Neutrophil (primary cell): ENCODE results near the gene FES.

ENCODE experiments used
- H3K27ac ChIP-seq: fragments of 200-600 bp; sonication (generic); 2 replicates; pipeline ENCODE4 v1.5.1; 2016; ENCODE audit warnings: mild to moderate bottlenecking, moderate library complexity
- H3K27me3 ChIP-seq: fragments of 200-600 bp; sonication (generic); 2 replicates; pipeline ENCODE4 v1.6.0; 2016; ENCODE audit warnings: mild to moderate bottlenecking
- H3K36me3 ChIP-seq: fragments of 200-600 bp; sonication (generic); 2 replicates; pipeline ENCODE4 v1.5.1; 2017
- H3K4me1 ChIP-seq, 2 experiments: fragments of 200-600 bp in 1 of 2; sonication (generic) in 1 of 2; 1 replicate in 1 of 2; 2 replicates in 1 of 2; pipeline versions ENCODE4 v1.5.1 to v1.6.1; 2013 to 2016; ENCODE audit warnings: low read depth in 1 of 2, low read length in 1 of 2, mild to moderate bottlenecking in 1 of 2, moderate library complexity in 1 of 2; ENCODE audit not compliant: control insufficient read depth in 1 of 2, insufficient read depth in 1 of 2
- H3K4me3 ChIP-seq, 2 experiments: fragments of 200-600 bp in 1 of 2; sonication (generic) in 1 of 2; 1 replicate in 1 of 2; 2 replicates in 1 of 2; pipeline ENCODE4 v1.5.1; 2013 to 2016; ENCODE audit warnings: low read depth in 1 of 2, low read length in 1 of 2, mild to moderate bottlenecking in 1 of 2, moderate library complexity in 1 of 2
- H3K9me3 ChIP-seq: fragments of 200-600 bp; sonication (generic); 2 replicates; pipeline ENCODE4 v1.5.1; 2016
- CTCF ChIP-seq: fragments of 200-600 bp; sonication (generic); IDR thresholded peaks from 2 replicates; pipeline ENCODE4 v1.5.1; 2016; ENCODE audit warnings: antibody characterized with exemption

The FES gene

GRCh38 chr15:90913398-90913944 is 29.2 kb downstream of the FES start:
- H3K27me3 ChIP-seq = no peaks in the 10 kb centered on the region
- H3K4me3 ChIP-seq = peak overlapping the region; percentile 37 to 72
- H3K36me3 ChIP-seq = peaks cover 72% of the 10 kb centered on the region
- peaks cover 81 to 86% of the 10 kb centered on the region in 2 experiments for H3K4me1 ChIP-seq
- TF ChIP-seq CTCF = no peak
- peak overlapping the region; percentile 94 for H3K27ac ChIP-seq
- H3K9me3 ChIP-seq = no peaks in the 10 kb centered on the region

GRCh38 chr15:90914305-90915080 is 30.2 kb downstream of the FES start:
- Histone ChIP-seq H3K9me3 (no peaks in the 10 kb centered on the region), H3K27ac (peak overlapping the region; percentile 94), H3K4me3 (peak overlapping the region; percentile 57 to 72), H3K4me1 (peaks cover 81 to 86% of the 10 kb centered on the region in 2 experiments), H3K27me3 (no peaks in the 10 kb centered on the region), H3K36me3 (peaks cover 72% of the 10 kb centered on the region)
- peak; percentile 7 for TF ChIP-seq CTCF

GRCh38 chr15:90915216-90915807 is 31.0 kb downstream of the FES start:
- H3K4me3 ChIP-seq = peak overlapping the region; percentile 57 to 72
- no peaks in the 10 kb centered on the region for H3K9me3 ChIP-seq
- no peaks in the 10 kb centered on the region for H3K27me3 ChIP-seq
- peak overlapping the region; percentile 94 for H3K27ac ChIP-seq
- no peak for TF ChIP-seq CTCF
- H3K36me3 ChIP-seq = peaks cover 72% of the 10 kb centered on the region
- peaks cover 81 to 82% of the 10 kb centered on the region in 2 experiments for H3K4me1 ChIP-seq

GRCh38 chr15:90915808-90916440 is 31.6 kb downstream of the FES start:
- Histone ChIP-seq H3K4me3 (peak overlapping the region; percentile 57 to 72), H3K27ac (peak overlapping the region; percentile 94), H3K27me3 (no peaks in the 10 kb centered on the region), H3K9me3 (no peaks in the 10 kb centered on the region), H3K36me3 (peaks cover 72% of the 10 kb centered on the region), H3K4me1 (peaks cover 76% of the 10 kb centered on the region in 2 experiments)
- peak; percentile 48 for TF ChIP-seq CTCF

- Histone ChIP-seq H3K9me3 (no peaks in the 10 kb centered on the region), H3K4me1 (peaks cover 70% of the 10 kb centered on the region in 2 experiments), H3K27me3 (no peaks in the 10 kb centered on the region), H3K36me3 (peaks cover 72% of the 10 kb centered on the region), H3K27ac (peak overlapping the region; percentile 94), H3K4me3 (peak overlapping the region; percentile 57 to 72)
- no peak for TF ChIP-seq CTCF
These were observed 32.2 kb downstream of the FES start for GRCh38 chr15:90916461-90916860.
